GM11168 (cell line): Measurements from ENCODE around the gene HMGXB3.

Experiments
- in situ Hi-C: fragments of 300-500 bp; cut with MboI; formaldehyde crosslinking; loops from one replicate; pipeline ENCODE4 v1.12.0; 2022; ENCODE audit warnings: low sequenced_read_pairs; ENCODE audit not compliant: unreplicated experiment

HMGXB3 gene

DNA sequence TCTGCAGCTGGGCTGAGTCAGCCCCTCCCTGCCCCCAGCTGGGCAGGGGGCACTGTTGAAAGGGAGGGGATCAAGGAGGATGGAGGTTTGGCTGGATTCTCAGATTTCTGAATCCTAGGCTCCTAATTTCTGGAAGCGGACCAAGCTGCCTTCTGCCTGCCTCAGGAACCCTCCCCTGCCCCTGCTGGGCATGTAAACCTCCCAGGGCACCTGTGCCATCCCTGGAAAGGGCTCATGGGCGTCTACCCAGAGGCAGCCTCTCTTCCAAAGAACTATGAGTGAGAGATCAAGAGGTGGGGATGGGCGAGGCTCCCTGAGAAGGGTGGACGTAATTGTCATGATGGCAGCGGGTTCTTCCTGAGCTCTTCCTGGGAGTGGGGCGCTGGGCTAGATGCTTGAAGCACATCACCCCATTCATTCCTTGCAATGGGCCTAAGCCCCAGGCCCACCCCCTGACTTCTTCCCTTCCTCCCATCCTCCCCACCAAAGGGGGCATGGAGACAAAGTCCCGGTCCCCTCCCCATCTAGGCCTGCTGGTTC lies 64.2 kb downstream of the HMGXB3 start:
- in situ Hi-C loops: no loop called here

DNA sequence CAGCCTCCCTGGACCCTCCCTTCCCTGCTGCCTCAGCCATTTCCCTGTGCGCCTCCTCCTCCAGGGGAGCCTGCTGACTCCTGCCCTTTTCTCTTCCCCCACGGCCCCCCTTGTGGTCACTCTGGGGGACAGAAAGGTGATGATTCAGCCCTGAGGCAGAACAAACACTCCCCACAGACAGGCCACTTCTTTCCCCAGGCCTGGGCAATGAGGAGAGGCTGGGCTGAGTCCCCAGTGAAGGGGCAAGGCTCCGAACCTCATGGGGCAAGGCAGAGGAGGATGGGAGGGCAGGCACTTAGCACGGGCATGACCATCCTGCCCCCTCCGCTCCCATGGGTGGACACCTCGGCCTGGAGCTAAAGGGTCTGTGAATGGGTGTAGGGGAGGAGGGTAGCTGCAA lies 64.8 kb downstream of the HMGXB3 start:
- in situ Hi-C loops: no loop called here

DNA sequence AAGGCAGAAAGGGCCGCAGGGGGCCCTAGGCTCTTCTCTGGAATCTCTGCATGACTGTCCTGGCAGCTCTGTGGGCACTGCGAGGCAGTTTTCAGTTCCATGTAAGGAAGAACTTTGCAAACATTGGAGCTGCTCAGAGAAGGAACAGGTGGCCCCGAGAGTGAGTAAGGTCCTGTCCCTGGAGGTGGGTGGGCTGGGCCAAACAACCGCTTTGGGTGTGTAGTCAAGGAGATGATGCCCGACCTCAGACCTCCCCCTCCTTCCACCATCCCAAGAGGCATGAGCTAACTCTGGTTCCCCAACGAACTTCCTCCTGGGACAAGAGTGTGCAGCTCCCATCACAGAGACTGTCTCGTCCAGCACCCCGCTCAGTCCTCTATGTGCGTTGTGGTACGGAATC lies 65.3 kb downstream of the HMGXB3 start:
- in situ Hi-C loops: no loop called here

DNA sequence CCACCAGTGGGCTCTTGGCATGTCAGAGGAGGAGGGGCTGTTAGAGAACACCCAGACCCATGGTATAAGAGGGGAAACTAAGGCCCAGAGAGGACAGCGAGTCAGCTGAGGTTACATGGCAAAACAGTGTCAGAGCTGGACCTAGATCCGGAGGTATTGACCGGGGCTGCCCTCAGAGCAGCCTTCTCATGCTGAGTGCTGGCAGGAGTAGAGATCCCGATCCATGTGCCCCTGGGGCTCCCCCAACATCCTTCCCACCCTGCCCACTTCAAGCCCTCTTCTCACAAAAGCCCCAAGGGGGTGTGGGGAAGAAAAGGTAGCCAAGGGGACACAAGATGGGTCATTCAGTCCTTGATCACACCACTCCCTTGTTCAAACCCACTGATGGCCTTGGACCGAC lies 65.9 kb downstream of the HMGXB3 start:
- in situ Hi-C loops: no loop called here

DNA sequence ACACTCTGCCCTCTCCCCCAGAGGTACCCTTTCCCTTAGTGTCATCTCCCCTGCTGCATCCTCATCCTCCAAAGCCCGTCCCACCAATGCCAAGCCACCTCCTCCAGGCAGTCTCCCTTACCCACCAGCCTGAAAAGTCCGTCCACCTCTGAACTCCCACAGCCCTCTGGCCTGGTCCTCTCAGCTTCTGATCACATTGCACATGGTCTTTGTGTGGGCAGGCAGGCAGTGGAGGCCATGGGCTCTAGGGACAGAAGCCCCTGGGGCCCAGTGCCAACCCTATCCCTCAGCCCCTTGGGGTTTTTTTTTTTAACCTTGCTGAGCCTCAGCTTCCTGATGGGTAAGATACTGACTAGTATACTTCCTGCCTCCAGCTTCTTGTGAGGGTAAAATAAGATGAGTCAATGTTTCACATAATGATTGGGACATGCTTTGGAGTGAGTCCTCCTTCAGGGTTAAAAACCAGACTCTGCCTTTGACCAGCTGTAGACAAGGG lies 66.4 kb downstream of the HMGXB3 start:
- in situ Hi-C loops: no loop called here

DNA sequence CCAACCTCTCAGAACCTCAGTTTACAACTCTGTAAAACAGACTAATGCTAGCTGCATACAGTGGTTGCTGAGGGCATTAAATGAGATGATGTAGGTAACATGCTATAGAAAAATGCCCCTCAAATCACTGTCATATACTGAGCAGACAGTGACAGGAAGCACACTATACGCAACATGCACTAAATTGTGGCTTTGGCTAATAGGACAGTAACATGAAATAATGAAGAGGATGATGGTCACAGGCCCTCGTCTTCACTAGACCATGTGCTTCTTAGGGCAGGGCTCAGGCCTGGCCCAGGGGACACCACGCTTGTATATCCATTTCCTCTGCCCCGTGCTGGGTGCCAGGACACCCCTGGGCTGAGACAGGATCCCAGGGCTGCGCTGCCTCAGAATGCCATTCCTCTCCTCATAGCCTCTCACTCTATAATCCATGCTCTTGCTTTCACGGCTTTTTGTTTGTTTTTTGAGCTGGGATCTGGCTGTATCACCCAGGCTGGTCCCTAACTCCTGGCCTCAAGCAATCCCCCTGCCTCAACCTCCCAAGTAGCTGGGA lies 66.9 kb downstream of the HMGXB3 start:
- in situ Hi-C loops: no loop called here

DNA sequence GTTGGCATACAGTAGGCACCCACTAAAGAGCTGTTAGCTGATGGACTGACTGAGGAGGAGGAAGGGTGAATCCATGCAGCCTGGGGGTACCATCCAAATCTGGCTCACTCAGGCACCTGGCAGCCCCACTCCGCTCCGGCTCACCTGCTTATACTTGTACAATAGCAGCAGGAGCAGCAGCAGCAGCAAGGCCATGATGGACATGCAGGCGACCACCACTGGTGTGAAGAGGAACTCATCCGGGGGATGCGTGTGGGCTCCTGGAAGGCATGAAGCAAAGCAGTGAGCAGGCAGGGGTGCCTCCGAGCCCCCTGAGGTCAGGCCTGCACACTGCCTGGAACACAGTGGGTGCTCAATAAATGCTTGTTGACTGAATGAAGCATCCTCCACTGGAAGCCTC lies 67.5 kb downstream of the HMGXB3 start:
- in situ Hi-C loops: no loop called here

DNA sequence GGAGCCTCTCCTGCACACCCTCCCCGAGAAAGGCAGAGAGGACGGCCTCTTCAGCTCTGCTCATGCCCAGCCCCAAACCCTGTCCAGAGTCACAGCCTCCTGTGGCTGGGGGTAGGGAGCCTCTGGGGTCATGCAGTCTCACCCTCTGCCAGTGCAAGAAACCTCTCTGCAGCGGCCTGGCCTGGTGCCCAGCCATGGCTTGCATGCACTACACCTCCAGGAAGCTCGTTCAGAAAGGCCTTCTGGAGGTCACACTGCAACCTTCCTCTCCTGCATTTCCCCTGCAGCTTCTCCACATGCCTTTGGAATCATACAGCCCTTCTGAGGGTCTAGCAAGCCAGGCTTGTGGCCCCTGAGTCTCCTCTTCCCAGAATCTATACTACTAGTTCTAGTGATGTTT lies 67.9 kb downstream of the HMGXB3 start:
- in situ Hi-C loops: no loop called here

DNA sequence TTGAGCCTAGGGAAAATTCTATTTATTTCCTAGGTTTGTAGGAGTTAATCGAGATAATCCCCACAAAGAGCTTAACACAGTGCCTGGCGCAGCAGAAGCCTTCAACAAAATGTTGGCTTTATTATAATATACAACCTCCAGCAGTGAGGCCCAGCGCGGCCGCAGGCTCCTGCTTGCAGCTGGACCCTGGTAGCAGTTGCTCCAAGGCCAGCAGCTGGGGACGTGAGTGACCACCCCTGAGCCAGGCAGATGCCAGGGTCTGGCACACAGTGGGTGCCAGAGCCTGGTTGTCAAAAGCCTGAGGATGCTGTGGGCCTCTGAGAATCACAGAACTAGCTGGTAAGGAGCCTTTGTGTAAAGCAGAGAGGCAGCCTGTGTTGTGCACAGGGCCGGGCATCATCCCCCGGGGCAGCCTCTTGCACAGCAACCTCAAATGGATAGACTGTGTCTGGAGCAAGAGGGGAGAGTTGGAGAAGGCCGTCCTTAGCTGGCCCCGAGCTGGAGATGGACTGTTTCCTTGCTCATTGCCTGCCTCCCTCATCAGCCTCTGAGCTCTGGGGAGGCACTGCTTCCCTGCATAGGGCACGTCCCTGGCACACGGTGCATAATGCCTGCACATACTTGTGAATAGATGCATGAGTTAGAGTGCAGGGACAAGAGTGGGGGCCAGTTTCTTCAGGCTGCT lies 68.6 kb downstream of the HMGXB3 start:
- in situ Hi-C loops: no loop called here

DNA sequence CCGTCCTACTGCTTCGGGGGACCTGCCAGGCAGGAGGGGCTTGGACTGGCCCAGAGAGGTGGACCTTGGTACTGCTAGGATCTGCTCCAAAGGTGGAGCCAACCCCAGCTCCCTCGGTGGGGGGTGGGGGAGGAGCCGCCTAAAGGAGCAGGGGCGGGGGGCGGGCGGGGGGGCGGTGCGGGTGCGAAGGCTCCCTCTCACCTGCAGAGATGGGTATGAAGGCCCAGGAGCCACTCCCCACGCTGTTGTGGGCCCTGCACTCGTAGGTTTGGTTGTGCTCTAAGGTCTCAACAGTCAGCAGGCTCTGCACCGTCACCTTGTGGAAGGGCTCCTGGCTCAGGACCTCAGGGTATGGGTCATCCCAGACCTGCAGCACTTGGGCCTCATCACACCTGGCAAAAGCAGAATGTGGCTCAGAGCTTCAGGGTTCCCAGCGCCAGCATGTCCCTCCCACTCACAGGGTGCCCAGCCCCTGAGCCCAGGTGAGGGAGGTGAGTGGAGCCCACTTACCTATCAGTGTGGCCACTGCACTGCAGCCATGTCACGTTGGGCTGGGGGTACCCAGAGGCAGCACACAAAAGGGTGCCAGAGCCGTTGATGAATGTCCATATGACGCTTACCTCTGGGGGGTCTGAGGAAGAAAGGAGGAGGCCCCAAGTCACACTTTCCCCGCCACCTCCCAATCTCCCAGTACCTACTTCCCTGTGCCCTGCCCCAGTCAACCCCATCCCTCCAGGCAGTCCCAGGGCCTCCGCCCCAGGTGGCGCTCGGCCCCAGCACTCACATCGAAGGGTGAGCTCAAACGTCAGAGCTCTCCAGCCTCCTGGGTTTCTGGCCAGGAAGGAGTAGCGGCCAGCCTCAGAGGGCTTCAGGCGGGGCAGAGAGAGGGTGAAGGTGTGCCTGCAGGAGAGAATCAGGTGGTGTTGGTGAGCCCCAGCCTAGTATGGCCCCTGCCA lies 69.4 kb downstream of the HMGXB3 start:
- in situ Hi-C loops: no loop called here

DNA sequence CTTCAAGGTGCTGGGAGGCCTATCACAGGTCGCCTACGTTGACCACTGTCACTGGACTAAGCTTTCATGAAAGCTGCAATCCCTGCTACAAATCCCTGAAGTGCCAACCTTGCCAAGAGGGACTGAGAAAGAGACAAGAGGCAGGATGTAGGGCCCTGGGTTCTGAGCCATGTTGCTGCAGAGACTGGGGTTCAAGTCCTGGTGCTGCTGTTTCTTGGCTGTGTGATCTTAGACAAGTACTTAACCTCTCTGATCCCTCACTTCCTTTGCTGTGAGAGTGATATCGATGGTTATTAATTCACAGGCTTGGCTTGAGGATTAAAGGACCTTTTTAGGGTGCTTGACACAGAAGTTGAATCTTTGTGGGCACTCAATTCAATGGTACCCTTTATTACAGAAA lies 70.3 kb downstream of the HMGXB3 start:
- in situ Hi-C loops: no loop called here

DNA sequence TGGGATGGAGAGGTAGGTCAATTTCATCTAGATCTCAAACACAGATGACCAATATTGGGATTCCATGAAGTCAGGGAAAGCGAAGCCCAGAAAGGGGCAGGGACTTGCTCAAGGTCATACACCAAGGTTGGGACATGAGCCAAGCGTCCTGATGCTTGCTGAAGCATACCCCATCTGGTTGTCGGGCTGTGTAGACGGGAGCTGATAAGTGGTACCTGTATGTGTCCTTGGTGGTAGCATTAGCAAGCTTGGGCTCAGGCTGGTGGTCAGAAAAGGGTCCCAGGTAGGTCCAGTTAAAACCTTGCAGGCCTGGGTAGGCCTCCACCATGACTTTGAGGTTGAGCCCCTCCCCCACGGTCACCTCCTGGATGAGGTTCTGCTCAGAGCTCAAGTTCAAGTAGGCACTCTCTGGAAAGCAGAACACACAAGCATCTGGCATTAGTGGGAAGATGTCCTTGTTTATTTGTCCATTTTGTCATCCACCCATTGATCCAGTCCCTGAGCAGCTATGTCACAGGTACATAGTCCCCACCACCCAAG lies 72.6 kb downstream of the HMGXB3 start:
- in situ Hi-C loops: no loop called here

DNA sequence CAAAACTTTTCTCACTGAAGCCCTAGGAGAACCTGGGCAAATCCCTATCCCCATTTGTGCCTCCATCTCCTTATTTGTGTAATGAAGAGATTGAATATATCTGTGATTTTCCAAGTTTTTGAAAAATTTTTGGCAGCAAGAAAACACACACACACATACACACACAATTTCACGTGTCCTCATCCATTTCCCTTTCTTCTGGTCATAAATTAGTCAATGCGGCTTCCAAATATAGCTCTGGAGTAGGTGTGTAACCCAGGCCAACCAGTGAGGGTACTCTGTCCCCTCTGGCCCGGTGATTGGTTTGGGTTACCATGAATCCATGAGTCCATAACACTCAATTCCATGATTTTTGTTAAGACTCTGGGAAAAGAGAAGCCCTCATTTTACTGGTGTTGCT lies 73.1 kb downstream of the HMGXB3 start:
- in situ Hi-C loops: no loop called here

DNA sequence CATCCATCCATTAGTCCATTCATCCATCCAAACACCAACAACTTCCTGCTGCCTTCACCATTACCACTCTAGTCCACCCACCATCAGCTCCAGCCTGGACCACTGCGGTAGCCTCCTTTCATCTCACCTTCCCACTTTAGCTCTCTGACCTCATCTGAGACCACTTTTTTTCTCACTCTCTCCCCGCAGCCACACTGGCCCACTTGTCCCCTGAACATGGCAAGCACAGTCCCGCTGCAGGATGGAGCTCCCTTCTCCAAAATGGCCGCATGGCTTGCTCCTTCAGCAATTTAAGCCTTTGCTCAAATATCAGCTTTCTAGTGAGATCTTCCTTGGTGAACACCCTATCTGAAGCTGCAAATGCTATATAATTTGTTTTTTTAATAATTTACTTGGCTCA lies 74.7 kb downstream of the HMGXB3 start:
- in situ Hi-C loops: no loop called here

DNA sequence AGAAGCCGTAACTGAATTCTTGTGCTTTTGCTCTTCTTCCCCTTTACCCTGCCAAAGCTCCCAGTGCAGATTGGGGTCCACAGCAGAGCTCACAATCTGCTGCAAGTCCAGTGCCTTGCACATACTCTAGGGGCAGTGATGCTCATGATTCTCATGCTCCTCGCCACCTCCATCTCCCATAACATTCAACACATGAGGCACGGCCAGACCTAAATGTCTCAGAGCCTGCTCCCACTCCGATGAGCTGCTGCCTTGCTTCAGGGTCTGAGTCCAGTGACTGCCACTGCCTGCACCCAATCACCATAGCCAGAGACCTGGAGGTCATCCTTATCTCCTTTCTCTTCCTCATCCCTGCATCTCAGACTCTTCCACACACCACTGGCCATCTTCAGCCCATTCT lies 75.3 kb downstream of the HMGXB3 start:
- in situ Hi-C loops: no loop called here

DNA sequence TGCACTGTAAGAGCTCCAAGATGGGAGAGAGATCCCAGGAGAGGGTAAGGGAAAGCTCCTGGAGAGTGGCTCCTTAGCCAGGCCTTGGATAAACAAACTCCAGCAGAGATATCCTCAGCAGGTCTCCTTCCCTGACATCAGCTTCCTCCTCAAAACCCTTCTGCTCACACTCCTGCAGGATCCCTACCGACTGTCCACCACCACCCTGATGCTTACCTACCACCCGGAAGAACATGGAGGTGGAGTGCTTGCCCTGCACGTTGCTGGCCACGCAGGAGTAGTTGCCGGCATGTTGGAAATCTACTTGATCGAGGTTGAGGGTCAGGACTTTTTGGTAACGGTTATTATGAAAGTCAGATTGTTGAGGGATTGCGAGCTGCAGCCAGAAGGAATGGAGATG lies 76.5 kb downstream of the HMGXB3 start:
- in situ Hi-C loops: no loop called here

DNA sequence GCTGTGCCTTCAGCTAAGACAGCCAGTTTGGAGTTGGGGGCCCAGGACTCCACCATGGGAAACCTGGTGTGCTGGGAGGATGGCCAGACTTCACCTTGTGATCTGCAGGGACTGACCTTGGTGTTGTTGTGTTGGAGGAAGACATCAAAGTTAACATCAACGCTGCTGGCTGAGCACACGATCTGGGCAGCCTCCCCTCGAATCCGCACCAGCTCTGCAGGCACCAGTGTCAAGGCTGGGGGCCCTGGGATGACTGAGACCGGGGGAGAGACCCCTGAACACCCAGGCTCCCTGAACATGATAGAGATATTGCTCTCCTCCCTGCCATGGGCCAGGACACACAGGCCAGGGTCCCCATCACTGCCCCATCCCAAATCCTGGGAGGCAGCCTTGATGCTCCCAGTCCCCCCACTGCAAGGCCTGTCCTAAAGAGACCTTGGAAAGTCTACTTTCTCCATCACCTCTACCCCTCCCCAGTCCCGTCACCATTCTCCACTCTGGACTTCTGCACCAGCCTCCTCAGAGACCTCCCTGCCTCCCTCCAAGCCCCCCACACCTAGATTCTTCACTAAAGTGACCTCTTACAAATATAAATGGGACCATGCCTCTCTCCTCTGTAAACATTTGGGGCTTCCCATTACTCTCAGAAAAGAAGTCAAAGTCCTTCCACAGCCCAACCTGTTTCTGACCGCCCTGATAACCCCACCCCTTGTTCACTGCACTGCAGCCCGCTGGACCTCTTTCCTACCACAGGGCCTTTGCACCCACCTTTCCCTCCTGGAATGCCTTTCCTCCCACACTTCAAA lies 77.7 kb downstream of the HMGXB3 start:
- in situ Hi-C loops: no loop called here

DNA sequence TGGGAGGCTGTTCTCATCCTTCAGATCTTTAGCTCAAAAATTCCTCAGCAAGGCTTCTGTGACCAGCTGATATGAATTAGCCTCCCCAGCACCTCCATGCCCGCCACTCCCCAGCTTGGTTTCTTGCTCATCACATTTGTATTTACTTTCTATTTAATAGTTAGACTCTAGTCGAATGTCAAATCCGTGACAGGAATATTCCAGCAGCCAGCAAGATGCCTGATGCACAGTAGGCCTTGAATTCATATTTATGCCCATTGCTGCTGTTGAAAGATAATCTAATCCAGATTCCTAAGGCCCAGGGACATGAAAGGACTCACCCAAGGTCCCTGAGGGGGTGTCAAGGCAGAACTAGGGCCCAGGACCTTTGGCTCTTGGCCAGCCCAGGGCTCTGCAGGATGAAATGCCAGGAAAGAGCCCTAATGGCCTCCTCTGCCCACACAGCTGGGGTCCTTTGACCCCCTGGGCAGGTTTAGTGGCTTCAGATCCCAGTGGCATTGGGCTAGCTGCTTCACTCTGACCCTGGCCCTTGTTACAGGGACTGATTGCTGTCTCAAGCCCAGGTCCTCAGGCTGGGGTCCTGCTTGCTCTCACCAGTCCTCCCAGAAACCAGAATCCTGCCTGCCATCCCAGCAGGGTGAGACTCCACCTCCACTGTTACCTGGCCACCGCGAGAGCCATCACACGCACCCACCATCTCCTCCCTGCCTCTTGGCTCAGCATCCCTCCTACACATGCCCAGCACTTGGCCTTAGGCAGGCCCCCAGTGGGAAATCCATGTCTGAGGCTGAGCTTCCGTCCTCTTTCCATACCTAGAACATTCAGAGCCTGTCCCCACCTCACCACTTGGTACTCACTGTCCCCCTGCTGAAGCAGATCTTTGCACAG lies 78.5 kb downstream of the HMGXB3 start:
- in situ Hi-C loops: no loop called here

DNA sequence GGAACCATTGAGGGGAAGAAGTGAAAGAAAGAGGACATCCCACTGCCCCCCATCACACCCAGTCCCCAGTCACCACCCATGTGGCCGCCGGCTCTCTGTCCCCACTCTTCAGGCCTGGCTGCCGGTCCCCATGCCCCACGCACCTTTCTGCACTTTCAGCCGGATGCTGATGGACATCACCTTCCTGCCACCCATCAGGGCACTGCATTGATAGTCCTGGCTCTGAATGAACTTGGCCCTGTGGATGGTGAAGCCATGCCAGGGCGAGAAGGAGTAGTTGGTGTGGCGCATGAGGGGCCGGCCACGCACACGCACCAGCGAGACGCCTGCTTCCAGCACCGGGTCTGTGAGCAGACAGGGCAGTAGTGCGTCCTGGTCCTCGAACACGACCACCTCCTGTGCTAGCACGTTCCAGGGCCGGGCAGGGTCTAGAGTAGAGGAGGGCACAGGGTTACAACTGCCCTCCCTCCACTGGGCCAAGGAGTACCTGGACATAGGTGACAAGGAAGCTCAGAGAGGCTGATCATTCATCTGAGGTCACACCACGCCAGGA lies 79.4 kb downstream of the HMGXB3 start:
- in situ Hi-C loops: no loop called here
